PFSK-1 (cell line): ENCODE results near the gene LSP1.

Experiments
- FOXP2 ChIP-seq: optimal IDR thresholded peaks from 2 replicates; pipeline ENCODE3; 2011; ENCODE audit warnings: borderline replicate concordance, control low read depth, inconsistent platforms; ENCODE audit not compliant: insufficient read depth; ENCODE audit errors: extremely low read length, extremely low read depth
- POLR2AphosphoS5 ChIP-seq: IDR thresholded peaks from 2 replicates; pipeline ENCODE4 v1.6.1; 2012; ENCODE audit warnings: low read depth, mild to moderate bottlenecking, control low read depth, low read length, moderate library complexity
- REST ChIP-seq, 2 experiments: IDR thresholded peaks; 2 replicates each; pipeline versions ENCODE4 v1.6.1 to v1.8.0; 2011 to 2012; ENCODE audit warnings: low read depth in 2 of 2, low read length in 2 of 2, control low read depth in 1 of 2, inconsistent platforms in 1 of 2, mild to moderate bottlenecking in 1 of 2, moderate library complexity in 1 of 2; ENCODE audit not compliant: insufficient read depth in 1 of 2
- SIN3A ChIP-seq: IDR thresholded peaks from 2 replicates; pipeline ENCODE4 v1.6.1; 2012; ENCODE audit warnings: mild to moderate bottlenecking, low read length, moderate library complexity, borderline replicate concordance; ENCODE audit not compliant: insufficient read depth
- TAF1 ChIP-seq: IDR thresholded peaks from 2 replicates; pipeline ENCODE4 v1.6.1; 2012; ENCODE audit warnings: low read length, control low read depth, borderline replicate concordance; ENCODE audit not compliant: insufficient read depth

The LSP1 gene

GRCh38 chr11:1875093-1875850, 22.4 kb downstream of the LSP1 start:
- TF ChIP-seq POLR2AphosphoS5, result no peak
- no peak for TF ChIP-seq FOXP2
- no peak for TF ChIP-seq SIN3A
- no peak for TF ChIP-seq TAF1
- TF ChIP-seq REST (IDR thresholded peaks at IDR 0.05; ENCODE audit: insufficient read depth in 1 of 2, low read depth in 2 of 2, low read length in 2 of 2), result no peak

GRCh38 chr11:1876361-1877063, 23.6 kb downstream of the LSP1 start:
- TF ChIP-seq REST (IDR thresholded peaks at IDR 0.05; ENCODE audit: insufficient read depth in 1 of 2, low read depth in 2 of 2, low read length in 2 of 2) (no peak), FOXP2 (no peak), SIN3A (no peak; the same call in 1 of the 2 replicates), POLR2AphosphoS5 (no peak), TAF1 (no peak)

GRCh38 chr11:1877211-1878136, 24.6 kb downstream of the LSP1 start:
- TF ChIP-seq FOXP2 (no peak), REST (IDR thresholded peaks at IDR 0.05; ENCODE audit: insufficient read depth in 1 of 2, low read depth in 2 of 2, low read length in 2 of 2) (no peak), POLR2AphosphoS5 (no peak), TAF1 (no peak), SIN3A (no peak)

- no peak for TF ChIP-seq SIN3A
- no peak for TF ChIP-seq FOXP2
- no peak for TF ChIP-seq REST (IDR thresholded peaks at IDR 0.05; ENCODE audit: insufficient read depth in 1 of 2, low read depth in 2 of 2, low read length in 2 of 2)
- no peak for TF ChIP-seq POLR2AphosphoS5
- no peak for TF ChIP-seq TAF1
Observed at GRCh38 chr11:1878137-1879031, 25.5 kb downstream of the LSP1 start.
